ACC112 (cell line): ENCODE data around the gene DCBLD2.

ENCODE experiments used
- H2AFZ ChIP-seq: fragments of 200-600 bp; sonication (generic); one replicate; pipeline ENCODE4 v1.6.0; 2017; ENCODE audit warnings: antibody characterized with exemption, low read length; ENCODE audit not compliant: unreplicated experiment
- H3K27ac ChIP-seq: fragments of 200-600 bp; sonication (generic); 2 replicates; pipeline ENCODE4 v1.5.1; 2014; ENCODE audit warnings: low read depth, mild to moderate bottlenecking, antibody characterized with exemption, low read length, moderate library complexity
- H3K27me3 ChIP-seq: fragments of 200-600 bp; sonication (generic); 2 replicates; pipeline ENCODE4 v1.6.1; 2014; ENCODE audit warnings: mild to moderate bottlenecking, antibody characterized with exemption, low read length, moderate library complexity, mixed read lengths; ENCODE audit not compliant: insufficient read depth
- H3K36me3 ChIP-seq: fragments of 200-600 bp; sonication (generic); 2 replicates; pipeline ENCODE4 v1.6.1; 2016; ENCODE audit warnings: mild to moderate bottlenecking, antibody characterized with exemption, low read length, moderate library complexity, mixed read lengths; ENCODE audit not compliant: insufficient read depth
- H3K4me1 ChIP-seq: fragments of 200-600 bp; sonication (generic); one replicate; pipeline ENCODE4 v1.6.1; 2016; ENCODE audit warnings: low read length, mixed read lengths; ENCODE audit not compliant: insufficient read depth, unreplicated experiment, control insufficient read depth
- H3K4me3 ChIP-seq: fragments of 200-600 bp; sonication (generic); 2 replicates; pipeline ENCODE4 v1.5.1; 2014; ENCODE audit warnings: mild to moderate bottlenecking, low read depth, low read length
- H3K79me2 ChIP-seq: fragments of 200-600 bp; sonication (generic); one replicate; pipeline ENCODE4 v1.6.0; 2016; ENCODE audit warnings: low read length; ENCODE audit not compliant: control insufficient read depth, unreplicated experiment, insufficient read depth

Gene DCBLD2

DNA sequence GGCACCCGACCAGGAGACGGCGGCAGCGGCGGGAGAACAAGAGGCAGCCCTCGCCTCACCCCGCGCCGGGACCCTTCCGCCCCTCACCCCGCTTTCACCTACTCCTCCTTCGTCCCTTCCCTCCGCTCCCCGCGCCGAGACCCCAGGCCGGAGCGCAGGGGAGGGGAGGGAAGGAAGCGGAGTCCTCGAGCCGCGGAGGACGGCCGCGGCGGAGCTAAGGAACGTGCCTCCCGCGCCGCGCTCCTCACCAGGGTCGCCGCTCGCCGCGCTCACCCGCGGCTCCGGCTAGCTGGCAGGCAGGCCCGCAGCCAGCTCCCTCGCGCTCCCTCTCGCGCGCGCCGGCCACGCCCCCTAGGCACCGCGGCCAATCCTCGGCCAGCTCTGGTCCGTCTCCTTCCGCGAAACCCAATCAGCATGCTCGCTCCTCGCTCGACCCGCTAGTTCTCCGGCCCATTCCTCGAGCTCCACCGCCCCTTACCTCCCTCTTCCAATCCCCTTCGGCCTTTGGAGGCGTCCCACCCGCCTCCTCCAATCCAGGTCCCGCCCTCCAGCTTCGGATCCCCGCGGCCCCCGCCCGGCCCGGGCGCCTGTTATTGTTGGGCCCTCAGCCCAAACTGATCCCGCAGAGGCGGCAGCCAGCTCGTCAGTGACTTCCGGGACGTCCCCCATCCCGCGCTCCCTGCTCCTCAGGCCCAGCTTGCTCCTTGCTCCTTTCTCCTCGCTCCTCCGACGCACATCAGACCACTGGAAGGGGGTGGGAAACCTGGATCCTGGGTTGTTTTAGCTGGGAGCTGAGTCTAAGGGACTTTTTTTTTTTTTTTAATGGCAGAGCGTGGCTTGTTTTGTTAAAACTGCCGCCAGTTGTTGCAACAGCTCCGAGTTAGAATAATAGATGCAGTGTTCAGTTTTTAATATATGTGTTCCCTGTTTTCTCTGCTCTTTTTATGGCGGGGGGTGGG lies at the start of gene DCBLD2:
Gene DCBLD2 (minus strand): TSS at position 304 of the 959 bp plus-strand sequence. CDS start 369 bp downstream, outside the sequence.
- H3K79me2 ChIP-seq, result peaks cover 72% of the 10 kb centered on the region
- H3K4me3 ChIP-seq, result peak within 1 kb of the TSS; percentile 99

GRCh38 chr3:98945666-98946065 lies 44.2 kb upstream of the DCBLD2 start:
- Histone ChIP-seq H3K27ac (peak overlapping the region; percentile 47), H3K27me3 (no peaks in the 10 kb centered on the region), H3K36me3 (no peaks in the 10 kb centered on the region), H3K4me3 (peak overlapping the region; percentile 20; the same call in 1 of the 2 replicates), H3K4me1 (peaks cover 11% of the 10 kb centered on the region), H3K79me2 (no peaks in the 10 kb centered on the region), H2AFZ (peak overlapping the region; percentile 63)

More for the DNA sequence above, at the start of gene DCBLD2:
- Histone ChIP-seq H2AFZ (no peak within 1 kb of the TSS), H3K27me3 (no peaks in the 10 kb centered on the region), H3K4me1 (peaks cover 42% of the 10 kb centered on the region), H3K27ac (peak within 1 kb of the TSS; percentile 76), H3K36me3 (peaks cover 37% of the 10 kb centered on the region)

DNA sequence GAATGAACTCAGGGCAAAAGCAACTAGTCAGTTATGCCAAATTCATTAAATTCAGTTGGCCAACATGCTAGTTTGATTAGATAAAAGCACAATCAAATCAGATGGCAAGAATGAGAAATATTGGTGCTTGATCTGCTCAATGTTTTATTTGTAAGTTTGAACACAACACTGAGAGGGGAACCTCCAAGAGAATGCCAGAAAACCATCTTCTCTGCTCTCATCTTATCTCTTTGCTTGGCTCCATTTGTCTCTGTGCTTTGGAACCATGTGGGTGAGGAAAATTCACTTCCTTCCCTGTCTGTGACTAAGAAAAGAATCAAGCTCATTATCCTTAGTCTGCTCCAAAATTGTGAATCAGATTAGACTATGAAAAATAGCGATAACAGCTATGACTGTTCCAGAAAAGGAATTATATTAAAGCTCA lies 43.6 kb upstream of the DCBLD2 start:
- peak overlapping the region; percentile 47 for H3K27ac ChIP-seq

GRCh38 chr3:98930413-98930812 lies 28.9 kb upstream of the DCBLD2 start:
- H3K36me3 ChIP-seq, result peaks cover 5% of the 10 kb centered on the region; the same call in 1 of the 2 replicates
- H3K4me1 ChIP-seq, result no peaks in the 10 kb centered on the region
- no peak overlapping the region for H3K4me3 ChIP-seq
- no peaks in the 10 kb centered on the region for H3K27me3 ChIP-seq
- no peak overlapping the region for H3K27ac ChIP-seq
- no peak overlapping the region for H2AFZ ChIP-seq
- no peaks in the 10 kb centered on the region for H3K79me2 ChIP-seq

More for the DNA sequence above, 43.6 kb upstream of the DCBLD2 start:
- H2AFZ ChIP-seq, result peak overlapping the region; percentile 63
- H3K36me3 ChIP-seq, result no peaks in the 10 kb centered on the region
- no peaks in the 10 kb centered on the region for H3K79me2 ChIP-seq
- peak overlapping the region; percentile 20; the same call in 1 of the 2 replicates for H3K4me3 ChIP-seq
- no peaks in the 10 kb centered on the region for H3K27me3 ChIP-seq
- peaks cover 11% of the 10 kb centered on the region for H3K4me1 ChIP-seq

DNA sequence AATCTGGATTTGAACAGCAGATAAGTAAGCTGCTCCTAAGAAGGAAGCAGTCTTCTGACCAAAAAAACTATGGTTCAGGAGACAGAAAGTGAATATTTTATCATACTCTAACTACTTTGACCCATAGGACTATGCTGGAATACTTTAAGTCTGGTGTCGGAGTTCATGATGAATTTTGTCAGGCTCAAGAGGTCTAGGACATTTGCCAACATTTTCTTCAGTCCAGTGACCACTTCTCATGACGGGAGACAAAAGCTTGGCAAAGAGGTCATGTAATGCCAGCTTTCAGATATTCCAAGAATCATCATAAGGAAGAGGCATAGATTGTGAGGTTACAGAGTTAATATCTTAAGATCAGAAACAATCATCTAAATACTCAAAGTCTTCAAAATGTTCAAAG lies 20.5 kb upstream of the DCBLD2 start:
- H2AFZ ChIP-seq, result no peak overlapping the region
- H3K27ac ChIP-seq, result peak overlapping the region; percentile 56
- H3K27me3 ChIP-seq, result no peaks in the 10 kb centered on the region
- H3K79me2 ChIP-seq, result peaks cover 3% of the 10 kb centered on the region
- no peaks in the 10 kb centered on the region for H3K36me3 ChIP-seq
- peak overlapping the region; percentile 12; the same call in 1 of the 2 replicates for H3K4me3 ChIP-seq
- H3K4me1 ChIP-seq, result peaks cover 62% of the 10 kb centered on the region

DNA sequence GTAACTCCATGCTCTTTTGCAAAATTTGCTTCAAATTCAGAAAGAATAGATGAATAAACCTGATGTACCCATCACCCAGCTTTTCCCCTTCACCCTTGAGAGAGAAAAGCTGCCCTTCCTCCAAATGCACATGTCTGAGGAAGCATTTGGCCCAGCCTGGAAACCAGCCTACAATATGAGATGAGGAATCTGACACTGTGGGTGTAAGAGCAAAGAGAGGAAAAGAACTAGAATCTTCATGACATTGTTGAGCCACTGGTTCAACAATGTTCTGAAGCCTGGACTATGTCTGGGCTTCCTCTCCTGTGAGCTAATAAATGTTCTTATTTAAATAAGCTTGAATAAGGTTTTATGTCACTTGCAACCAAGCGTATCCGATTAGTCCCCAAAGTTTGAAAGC lies 18.7 kb upstream of the DCBLD2 start:
- no peaks in the 10 kb centered on the region for H3K36me3 ChIP-seq
- peaks cover 3% of the 10 kb centered on the region for H3K79me2 ChIP-seq
- H3K27me3 ChIP-seq, result no peaks in the 10 kb centered on the region
- no peak overlapping the region for H3K27ac ChIP-seq
- H2AFZ ChIP-seq, result no peak overlapping the region
- H3K4me3 ChIP-seq, result no peak overlapping the region
- peaks cover 68% of the 10 kb centered on the region for H3K4me1 ChIP-seq

GRCh38 chr3:98918586-98918985 lies 17.1 kb upstream of the DCBLD2 start:
- H2AFZ ChIP-seq, result no peak overlapping the region
- peak overlapping the region; percentile 24 for H3K27ac ChIP-seq
- peaks cover 59% of the 10 kb centered on the region for H3K4me1 ChIP-seq
- H3K36me3 ChIP-seq, result no peaks in the 10 kb centered on the region
- no peaks in the 10 kb centered on the region for H3K27me3 ChIP-seq
- H3K4me3 ChIP-seq, result no peak overlapping the region
- peaks cover 3% of the 10 kb centered on the region for H3K79me2 ChIP-seq

- Histone ChIP-seq H2AFZ (no peak overlapping the region), H3K4me3 (no peak overlapping the region), H3K79me2 (peaks cover 3% of the 10 kb centered on the region), H3K27ac (no peak overlapping the region), H3K27me3 (no peaks in the 10 kb centered on the region), H3K36me3 (no peaks in the 10 kb centered on the region), H3K4me1 (peaks cover 51% of the 10 kb centered on the region)
Observed at GRCh38 chr3:98917608-98918007, 16.1 kb upstream of the DCBLD2 start.

DNA sequence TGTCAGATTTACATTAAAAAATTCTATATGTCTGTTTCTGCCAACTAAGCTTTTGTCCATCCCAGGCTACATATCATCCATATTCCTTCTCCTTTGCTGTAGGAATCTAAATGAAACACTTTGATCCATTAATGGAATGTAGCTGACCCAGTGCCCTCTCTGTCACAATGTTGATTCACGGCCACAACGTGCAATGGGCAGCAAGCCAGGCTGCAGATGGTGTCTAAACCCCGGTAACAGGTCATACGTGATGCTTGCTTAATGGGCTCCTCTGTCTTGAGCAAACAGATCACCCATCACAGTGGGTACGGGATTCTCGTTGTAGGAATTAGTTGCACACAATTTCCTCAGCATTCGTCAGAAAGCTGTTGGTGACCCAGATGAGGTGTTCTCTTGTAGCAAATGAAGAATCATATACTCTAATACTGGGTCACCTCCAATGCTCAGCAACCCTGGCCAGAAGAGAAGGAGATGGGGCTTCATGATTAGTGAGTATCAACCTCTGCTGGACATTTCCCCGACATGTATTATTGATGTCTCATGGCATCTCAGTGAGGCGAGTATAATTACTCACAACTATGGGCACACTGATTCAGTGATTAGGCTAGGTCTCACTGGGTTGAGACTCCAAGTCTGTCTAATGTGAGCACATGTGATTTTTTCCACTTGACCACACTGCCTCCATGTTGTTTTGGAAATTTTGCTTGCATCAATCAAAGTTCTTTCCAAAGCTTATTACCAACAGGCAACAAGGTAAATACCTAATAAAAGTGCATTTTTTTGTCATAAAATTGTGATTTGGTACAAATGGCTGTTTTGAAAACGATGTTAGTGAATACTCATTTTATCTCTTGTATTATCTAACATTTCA lies 12.9 kb upstream of the DCBLD2 start:
- no peaks in the 10 kb centered on the region for H3K27me3 ChIP-seq
- no peak overlapping the region for H2AFZ ChIP-seq
- H3K36me3 ChIP-seq, result no peaks in the 10 kb centered on the region
- no peak overlapping the region for H3K27ac ChIP-seq
- H3K4me3 ChIP-seq, result no peak overlapping the region
- H3K79me2 ChIP-seq, result no peaks in the 10 kb centered on the region
- peaks cover 22% of the 10 kb centered on the region for H3K4me1 ChIP-seq

- Histone ChIP-seq H3K27me3 (no peaks in the 10 kb centered on the region), H2AFZ (no peak overlapping the region), H3K4me3 (no peak overlapping the region), H3K27ac (no peak overlapping the region), H3K79me2 (no peaks in the 10 kb centered on the region), H3K4me1 (peaks cover 8% of the 10 kb centered on the region), H3K36me3 (no peaks in the 10 kb centered on the region)
Observed at GRCh38 chr3:98912448-98912847, 11.0 kb upstream of the DCBLD2 start.
